Large intestine (tissue), 3 donors: ENCODE data around the gene RASA1. TPM values are rescaled to one million over a fixed set of nuclear protein-coding genes. Genes with fewer than 3 reads are reported as not detected.

ENCODE experiments used
- DNase-seq, 2 donors: peaks; one replicate each; pipeline versions ENCODE4 v3.0.0 to v3.0.0-alpha.2; 2013
- H3K27ac ChIP-seq: one replicate; pipeline ENCODE4 v1.5.1; 2013; ENCODE audit warnings: low read length
- H3K27me3 ChIP-seq: 2 replicates; pipeline ENCODE4 v1.6.1; 2013; ENCODE audit warnings: low read length; ENCODE audit not compliant: control insufficient read depth, insufficient read depth
- H3K36me3 ChIP-seq: 2 replicates; pipeline ENCODE4 v1.6.1; 2013; ENCODE audit warnings: low read length; ENCODE audit not compliant: control insufficient read depth, insufficient read depth
- H3K4me1 ChIP-seq: one replicate; pipeline ENCODE4 v1.6.1; 2013; ENCODE audit warnings: low read length; ENCODE audit not compliant: control insufficient read depth, insufficient read depth
- H3K4me3 ChIP-seq: one replicate; pipeline ENCODE4 v1.5.1; 2013; ENCODE audit warnings: low read length
- H3K9me3 ChIP-seq: one replicate; pipeline ENCODE4 v1.6.1; 2013; ENCODE audit warnings: mild to moderate bottlenecking, low read depth, low read length, moderate library complexity; ENCODE audit not compliant: control insufficient read depth
- WGBS: methylation state at CpG from one replicate; pipeline ENCODE4 v1.1.5; 2013; ENCODE audit warnings: low lambda C conversion rate; ENCODE audit not compliant: insufficient coverage; 5-methylcytosine and 5-hydroxymethylcytosine counted together
- polyA plus RNA-seq: library from polyadenylated mRNA; unstranded; fragments of 120-200 nt; gene quantifications from one replicate; pipeline ENCODE4 v1.2.1, GENCODE V29; 2013

Gene RASA1
- polyA plus RNA-seq, 1 donor: 33.5 TPM

- peaks cover 16% of the 10 kb centered on the region for H3K4me1 ChIP-seq
- peak in 1 of 2 donors; percentile 10 for DNase-seq
Observed at GRCh38 chr5:87307796-87308423, 40.2 kb downstream of the RASA1 start.

DNA sequence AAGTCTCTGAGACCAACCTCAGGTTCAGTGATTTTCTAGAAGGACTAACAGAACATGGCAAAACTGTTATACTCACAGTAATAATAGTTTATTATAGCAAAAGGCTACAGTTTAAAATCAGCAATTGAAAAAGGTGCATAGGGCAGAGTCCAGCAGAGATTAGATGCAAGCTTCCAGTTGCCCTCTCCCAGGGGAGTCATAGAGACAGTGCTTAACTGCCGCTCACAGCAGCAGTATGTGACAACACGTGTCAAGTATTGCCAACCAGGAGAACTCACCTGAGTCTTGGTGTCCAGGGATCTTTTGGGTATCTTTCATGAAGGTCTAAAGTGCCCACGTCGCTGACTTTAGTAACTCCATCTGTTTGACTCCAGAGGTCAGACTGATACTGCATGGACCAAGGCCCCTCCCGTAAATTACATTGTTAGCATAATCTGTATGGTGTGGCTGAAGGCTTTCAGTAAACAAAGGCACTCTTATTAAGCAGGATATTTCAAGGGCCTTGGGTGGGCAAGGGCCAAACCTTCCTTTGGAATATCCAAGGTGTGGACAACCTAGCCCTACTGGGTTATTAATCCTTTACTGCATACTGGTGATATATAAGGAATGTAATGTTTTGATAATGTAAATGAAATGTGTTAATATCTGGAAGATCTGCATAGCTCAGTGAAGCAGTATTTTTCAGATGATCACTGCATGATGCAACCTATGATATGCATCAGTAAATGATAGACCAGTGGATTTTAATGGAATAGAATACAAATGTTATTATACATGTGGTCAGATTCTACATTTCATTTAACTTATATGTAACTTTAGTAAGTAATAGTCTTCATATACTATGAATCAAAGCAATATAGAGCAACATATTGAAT, 44.0 kb downstream of the RASA1 start:
- WGBS: no CpG with 5 or more reads among the region's 5 CpGs
- Histone ChIP-seq H3K27ac (peak overlapping the region; percentile 37), H3K4me3 (no peak overlapping the region)

More at GRCh38 chr5:87307796-87308423, 40.2 kb downstream of the RASA1 start:
- Histone ChIP-seq H3K4me3 (no peak overlapping the region), H3K27me3 (no peaks in the 10 kb centered on the region), H3K9me3 (no peaks in the 10 kb centered on the region), H3K27ac (no peak overlapping the region), H3K36me3 (peaks cover 14% of the 10 kb centered on the region)
- no CpG with 5 or more reads among the region's 5 CpGs for WGBS

GRCh38 chr5:87313216-87313615, 45.5 kb downstream of the RASA1 start:
- H3K4me3 ChIP-seq: no peak overlapping the region
- DNase-seq: no peak
- no peaks in the 10 kb centered on the region for H3K36me3 ChIP-seq
- H3K4me1 ChIP-seq: peaks cover 11% of the 10 kb centered on the region
- no CpG with 5 or more reads among the region's 3 CpGs for WGBS
- no peak overlapping the region for H3K27ac ChIP-seq
- H3K27me3 ChIP-seq: no peaks in the 10 kb centered on the region
- H3K9me3 ChIP-seq: no peaks in the 10 kb centered on the region

More for the DNA sequence above, 44.0 kb downstream of the RASA1 start:
- Histone ChIP-seq H3K27me3 (no peaks in the 10 kb centered on the region), H3K36me3 (peaks cover 3% of the 10 kb centered on the region), H3K4me1 (peaks cover 16% of the 10 kb centered on the region), H3K9me3 (no peaks in the 10 kb centered on the region)
- DNase-seq: peak; percentile 82 to 87

GRCh38 chr5:87319469-87319868, 51.8 kb downstream of the RASA1 start:
- no CpG with 5 or more reads among the region's 2 CpGs for WGBS
- peaks cover 4% of the 10 kb centered on the region for H3K9me3 ChIP-seq

GRCh38 chr5:87321605-87322004, 53.9 kb downstream of the RASA1 start:
- WGBS: no CpG with 5 or more reads among the region's 1 CpG
- H3K4me1 ChIP-seq: no peaks in the 10 kb centered on the region

More at GRCh38 chr5:87319469-87319868, 51.8 kb downstream of the RASA1 start:
- no peak for DNase-seq
- H3K4me3 ChIP-seq: no peak overlapping the region
- peaks cover 11% of the 10 kb centered on the region for H3K36me3 ChIP-seq
- H3K27me3 ChIP-seq: no peaks in the 10 kb centered on the region
- no peak overlapping the region for H3K27ac ChIP-seq
- H3K4me1 ChIP-seq: no peaks in the 10 kb centered on the region

GRCh38 chr5:87322381-87322780, 54.7 kb downstream of the RASA1 start:
- Histone ChIP-seq H3K27ac (no peak overlapping the region), H3K4me3 (no peak overlapping the region), H3K36me3 (peaks cover 11% of the 10 kb centered on the region), H3K9me3 (peaks cover 4% of the 10 kb centered on the region), H3K27me3 (no peaks in the 10 kb centered on the region), H3K4me1 (no peaks in the 10 kb centered on the region)
- WGBS: no CpG with 5 or more reads among the region's 3 CpGs
- DNase-seq: no peak

More at GRCh38 chr5:87321605-87322004, 53.9 kb downstream of the RASA1 start:
- Histone ChIP-seq H3K4me3 (no peak overlapping the region), H3K27ac (no peak overlapping the region), H3K27me3 (no peaks in the 10 kb centered on the region), H3K9me3 (peaks cover 4% of the 10 kb centered on the region), H3K36me3 (peaks cover 11% of the 10 kb centered on the region)
- DNase-seq: no peak

- no peak for DNase-seq
- Histone ChIP-seq H3K4me3 (no peak overlapping the region), H3K27me3 (no peaks in the 10 kb centered on the region), H3K27ac (no peak overlapping the region), H3K4me1 (no peaks in the 10 kb centered on the region), H3K36me3 (no peaks in the 10 kb centered on the region), H3K9me3 (no peaks in the 10 kb centered on the region)
- WGBS: 83% methylated on average over 1 of the region's 2 CpGs
Observed at GRCh38 chr5:87327998-87328397, 60.3 kb downstream of the RASA1 start.

GRCh38 chr5:87329114-87329513, 61.4 kb downstream of the RASA1 start:
- no peak overlapping the region for H3K27ac ChIP-seq
- no peak overlapping the region for H3K4me3 ChIP-seq
- no peaks in the 10 kb centered on the region for H3K9me3 ChIP-seq
- no peaks in the 10 kb centered on the region for H3K4me1 ChIP-seq
- no CpG with 5 or more reads among the region's 6 CpGs for WGBS
- peaks cover 5% of the 10 kb centered on the region for H3K36me3 ChIP-seq
- no peak for DNase-seq
- H3K27me3 ChIP-seq: no peaks in the 10 kb centered on the region

GRCh38 chr5:87339986-87340385, 72.3 kb downstream of the RASA1 start:
- no peaks in the 10 kb centered on the region for H3K9me3 ChIP-seq
- no peak overlapping the region for H3K4me3 ChIP-seq
- no peaks in the 10 kb centered on the region for H3K4me1 ChIP-seq
- no peaks in the 10 kb centered on the region for H3K27me3 ChIP-seq
- peaks cover 19% of the 10 kb centered on the region for H3K36me3 ChIP-seq
- H3K27ac ChIP-seq: no peak overlapping the region
- DNase-seq: no peak

DNA sequence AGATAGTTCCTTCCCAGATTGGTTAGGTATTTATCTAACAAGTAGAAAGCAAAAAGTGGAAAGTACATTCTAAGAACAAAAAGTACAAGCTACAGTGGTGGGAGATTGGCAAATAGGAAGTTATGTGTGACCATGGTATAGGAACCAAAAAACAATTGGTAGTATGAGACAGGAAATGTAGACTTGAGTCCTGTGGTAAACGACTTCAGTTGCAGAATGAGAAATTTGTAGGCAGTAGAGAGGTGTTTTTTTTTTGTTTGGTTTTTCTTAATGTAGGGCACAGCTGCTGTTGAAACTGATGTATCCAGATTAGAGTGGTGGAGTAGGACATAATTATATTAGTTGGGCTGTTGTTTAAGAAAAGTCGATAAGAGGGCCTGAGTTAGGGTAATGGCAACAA, 73.0 kb downstream of the RASA1 start:
- peak in 1 of 2 donors; percentile 10 for DNase-seq
- Histone ChIP-seq H3K4me3 (no peak overlapping the region), H3K36me3 (peaks cover 19% of the 10 kb centered on the region), H3K4me1 (no peaks in the 10 kb centered on the region), H3K27me3 (no peaks in the 10 kb centered on the region), H3K9me3 (no peaks in the 10 kb centered on the region), H3K27ac (no peak overlapping the region)
- 100% methylated on average over 1 of the region's 2 CpGs for WGBS
